ENCODE measurements around the gene SLC46A1. TPM values are rescaled to one million over a fixed set of nuclear protein-coding genes. Genes with fewer than 3 reads are reported as not detected.
A peak's percentile ranks its signal among the peaks of the same experiment; 100 is the strongest.

SLC46A1 gene
- total RNA-seq, 2 experiments from 2014 or later, result 1.5 to 2.2 TPM

DNA sequence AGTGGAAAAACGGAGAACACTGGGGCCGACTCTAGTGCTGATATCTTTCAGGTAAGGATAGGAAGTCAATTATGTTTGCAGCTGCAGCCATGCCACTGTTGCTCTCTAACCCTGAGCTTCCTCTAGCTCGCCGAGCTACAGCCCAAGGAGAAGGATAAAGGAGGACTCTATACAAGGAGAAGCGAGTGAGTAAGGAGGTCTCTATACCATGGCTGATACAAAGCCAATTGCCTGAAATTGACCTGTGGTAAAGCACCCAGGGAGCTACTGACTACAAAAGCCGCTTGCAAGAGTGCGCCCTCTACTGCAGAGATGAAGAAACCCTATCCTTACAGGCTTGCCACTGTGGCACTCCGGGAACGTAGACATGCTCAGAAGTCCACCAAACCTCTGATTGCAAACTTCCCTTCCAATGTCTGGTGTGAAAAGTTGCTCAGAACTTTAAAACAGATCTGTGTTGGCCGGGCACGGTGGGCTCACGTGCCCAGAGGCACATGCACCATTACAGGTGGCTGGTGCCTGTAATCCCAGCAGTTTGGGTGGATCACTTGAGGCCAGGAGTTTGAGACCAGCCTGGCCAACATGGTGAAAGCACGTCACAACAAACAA lies 10.8 kb upstream of the SLC46A1 start:
- ChIA-PET POLR2A (interaction anchor here (0.6 kb wide), 1 partner anchor 272 kb away, joined by 5 read pairs; no protein-coding TSS in a partner anchor), CTCF (ENCODE audit: unreplicated experiment) (interaction anchor here (0.9 kb wide), 1 partner anchor 20 kb away, joined by 4 read pairs; no protein-coding TSS in a partner anchor)
- Histone ChIP-seq H3K27ac (ENCODE audit: low read depth, low read length, poor library complexity, severe bottlenecking) (no peak overlapping the region), H4K20me1 (ENCODE audit: insufficient read depth, low read length) (no peaks in the 10 kb centered on the region), H3K36me3 (ENCODE audit: insufficient read depth, low read length) (no peaks in the 10 kb centered on the region), H3K9me3 (ENCODE audit: low read length) (no peaks in the 10 kb centered on the region), H3K79me2 (ENCODE audit: insufficient read depth, low read depth, low read length) (no peaks in the 10 kb centered on the region), H2AFZ (ENCODE audit: low read length) (0 out of 2 replicates have a peak overlapping the region, but pooled peaks have one; percentile 24), H3K4me3 (ENCODE audit: low read depth, low read length, poor library complexity, severe bottlenecking) (no peak overlapping the region), H3K4me2 (ENCODE audit: low read length) (no peak overlapping the region), H3K9me2 (ENCODE audit: insufficient read depth, low read length) (no peaks in the 10 kb centered on the region), H3K4me1 (ENCODE audit: insufficient read depth, low read length, poor library complexity, severe bottlenecking) (no peaks in the 10 kb centered on the region)
- intact Hi-C loops (cut with micrococcal nuclease; ENCODE audit: unreplicated experiment), result loop anchor here (10.0 kb wide), 1 partner anchor 162 kb away; no protein-coding TSS in a partner anchor
- peak; percentile 68 for DNase-seq (ENCODE audit: low spot score)
- no peak for TF ChIP-seq EZH2phosphoT487 (IDR thresholded peaks at IDR 0.05; ENCODE audit: borderline replicate concordance, low read depth, low read length)
- TF ChIP-seq, protein P1, sequence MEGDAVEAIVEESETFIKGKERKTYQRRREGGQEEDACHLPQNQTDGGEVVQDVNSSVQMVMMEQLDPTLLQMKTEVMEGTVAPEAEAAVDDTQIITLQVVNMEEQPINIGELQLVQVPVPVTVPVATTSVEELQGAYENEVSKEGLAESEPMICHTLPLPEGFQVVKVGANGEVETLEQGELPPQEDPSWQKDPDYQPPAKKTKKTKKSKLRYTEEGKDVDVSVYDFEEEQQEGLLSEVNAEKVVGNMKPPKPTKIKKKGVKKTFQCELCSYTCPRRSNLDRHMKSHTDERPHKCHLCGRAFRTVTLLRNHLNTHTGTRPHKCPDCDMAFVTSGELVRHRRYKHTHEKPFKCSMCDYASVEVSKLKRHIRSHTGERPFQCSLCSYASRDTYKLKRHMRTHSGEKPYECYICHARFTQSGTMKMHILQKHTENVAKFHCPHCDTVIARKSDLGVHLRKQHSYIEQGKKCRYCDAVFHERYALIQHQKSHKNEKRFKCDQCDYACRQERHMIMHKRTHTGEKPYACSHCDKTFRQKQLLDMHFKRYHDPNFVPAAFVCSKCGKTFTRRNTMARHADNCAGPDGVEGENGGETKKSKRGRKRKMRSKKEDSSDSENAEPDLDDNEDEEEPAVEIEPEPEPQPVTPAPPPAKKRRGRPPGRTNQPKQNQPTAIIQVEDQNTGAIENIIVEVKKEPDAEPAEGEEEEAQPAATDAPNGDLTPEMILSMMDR (conservative IDR thresholded peaks at IDR 0.05; ENCODE audit: low read length), result peak; percentile 91
- no TSS peak for BruUV-seq (replicated peaks)

DNA sequence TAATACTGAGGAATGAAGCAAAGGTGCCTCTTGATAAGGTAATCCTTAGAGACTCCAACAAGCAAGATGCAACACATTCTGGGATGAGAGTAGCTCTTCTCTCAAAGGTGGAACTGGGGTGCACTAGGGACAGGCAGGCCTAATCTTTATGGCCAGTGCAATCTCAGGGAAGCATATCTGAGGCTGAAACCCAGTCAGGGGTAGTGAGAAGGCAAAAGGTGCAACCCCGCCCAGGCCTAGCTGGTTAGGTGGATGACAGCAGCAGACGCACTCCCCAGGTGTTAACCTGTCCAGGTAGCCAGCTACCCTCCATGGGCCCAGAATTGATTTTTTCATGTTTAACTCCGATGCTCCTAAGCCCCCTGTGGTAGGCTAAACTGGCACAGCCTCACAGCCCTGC lies 9.9 kb upstream of the SLC46A1 start:
- BruUV-seq (replicated peaks), result no TSS peak
- H4K20me1 ChIP-seq (ENCODE audit: insufficient read depth, low read length), result no peaks in the 10 kb centered on the region
- intact Hi-C loops (cut with micrococcal nuclease; ENCODE audit: unreplicated experiment), result loop anchor here (10.0 kb wide), 1 partner anchor 161 kb away; no protein-coding TSS in a partner anchor

More for the DNA sequence above, 9.9 kb upstream of the SLC46A1 start:
- Histone ChIP-seq H3K9me3 (ENCODE audit: low read length) (no peaks in the 10 kb centered on the region), H2AFZ (ENCODE audit: low read length) (no peak overlapping the region), H3K79me2 (ENCODE audit: insufficient read depth, low read depth, low read length) (no peaks in the 10 kb centered on the region), H3K4me2 (ENCODE audit: low read length) (no peak overlapping the region), H3K4me1 (ENCODE audit: insufficient read depth, low read length, poor library complexity, severe bottlenecking) (no peaks in the 10 kb centered on the region), H3K36me3 (ENCODE audit: insufficient read depth, low read length) (no peaks in the 10 kb centered on the region), H3K4me3 (ENCODE audit: low read depth, low read length, poor library complexity, severe bottlenecking) (no peak overlapping the region), H3K9me2 (ENCODE audit: insufficient read depth, low read length) (no peaks in the 10 kb centered on the region), H3K27ac (ENCODE audit: low read depth, low read length, poor library complexity, severe bottlenecking) (no peak overlapping the region)
- ChIA-PET POLR2A (no interaction called here), CTCF (ENCODE audit: unreplicated experiment) (no interaction called here)
- no peak for DNase-seq (ENCODE audit: low spot score)
- TF ChIP-seq, protein P1 (conservative IDR thresholded peaks at IDR 0.05; ENCODE audit: low read length), result no peak
- TF ChIP-seq EZH2phosphoT487 (IDR thresholded peaks at IDR 0.05; ENCODE audit: borderline replicate concordance, low read depth, low read length), result no peak
